Right lobe of liver (tissue), 6 donors: Measurements from ENCODE around the gene SCEL. TPM values are rescaled to one million over a fixed set of nuclear protein-coding genes. Genes with fewer than 3 reads are reported as not detected.

Source experiments
- ATAC-seq, 4 donors: fragments of 200-7000 bp; cut with Tn5 transposase; one replicate each; pipeline ENCODE4 v1.9.1; 2020; ENCODE audit warnings: mild to moderate bottlenecking in 4 of 4, moderate library complexity in 4 of 4
- DNase-seq, 3 donors: peaks; one replicate each; pipeline ENCODE4 v3.0.0-alpha.2; 2020
- H3K27ac ChIP-seq, 3 donors: fragments of 200-600 bp; one replicate each; pipeline ENCODE4 v1.8.0; 2022
- H3K27me3 ChIP-seq, 2 donors: fragments of 200-600 bp; one replicate each; pipeline ENCODE4 v1.8.0; 2022
- H3K36me3 ChIP-seq, 4 donors: fragments of 200-600 bp; sonication (generic) in 1 of 4; one replicate each; pipeline versions ENCODE4 v1.5.1 to v1.8.0; 2017 to 2022; ENCODE audit warnings: control low read depth in 1 of 4
- H3K4me1 ChIP-seq, 4 donors: fragments of 200-600 bp; sonication (generic) in 1 of 4; one replicate each; pipeline versions ENCODE4 v1.5.1 to v1.8.0; 2017 to 2022; ENCODE audit warnings: control low read depth in 1 of 4
- H3K4me3 ChIP-seq, 3 donors: fragments of 200-600 bp; one replicate each; pipeline ENCODE4 v1.8.0; 2022
- H3K9me3 ChIP-seq, 4 donors: fragments of 200-600 bp; sonication (generic) in 1 of 4; one replicate each; pipeline versions ENCODE4 v1.5.1 to v1.8.0; 2017 to 2022; ENCODE audit warnings: control low read depth in 1 of 4
- CTCF ChIP-seq, 4 donors: fragments of 200-600 bp in 3 of 4; fragments of 450-650 bp in 1 of 4; IDR thresholded peaks; one replicate each; pipeline versions ENCODE4 v1.5.1 to v1.8.0; 2016 to 2022; ENCODE audit warnings: antibody characterized with exemption in 4 of 4, mild to moderate bottlenecking in 2 of 4
- POLR2A ChIP-seq: fragments of 450-650 bp; IDR thresholded peaks from one replicate; pipeline ENCODE4 v1.6.1; 2017; ENCODE audit warnings: antibody characterized with exemption, mild to moderate bottlenecking
- WGBS: methylation state at CpG from one replicate; pipeline ENCODE4 v1.1.6; 2018; ENCODE audit warnings: low coverage, low lambda C conversion rate; ENCODE audit not compliant: insufficient coverage; ENCODE audit errors: missing lambda C conversion rate; 5-methylcytosine and 5-hydroxymethylcytosine counted together
- intact Hi-C, 2 donors: fragments of 100-400 bp; cut with DNase I; formaldehyde crosslinking; loops; one replicate each; pipeline versions ENCODE4 v1.11.2 to v1.14.1; 2022
- total RNA-seq, 6 experiments: library from RNA; depleted of rRNA in 2 of 6; stranded (reverse); fragments of >200 nt in 2 of 6; fragmentation: NEBNext Ultra II Directional in 3 of 6; extraction: Animal tissue kit (Norgen Biotek cat#: 25700) in 3 of 6; gene quantifications; one replicate each; pipeline versions ENCODE4 v1.1.0 to v1.2.4, GENCODE V29; 2016 to 2023
- donor health status: DM: no; HTN: yes; CAD: no.
- donor health status: DM: no; HTN: no; CAD: no.
- donor health status: DM: no; HTN: no; CAD: no.
- donor health status: DM: no; HTN: yes; CAD: no.
- donor health status: DM: no; HTN: yes; CAD: no.

SCEL gene
- total RNA-seq, 6 experiments from 2014 or later = not detected

- DNase-seq (no peak), ATAC-seq (no peak)
- intact Hi-C loops = no loop called here
- no peaks in the 10 kb centered on the region for H3K4me1 ChIP-seq
- H3K9me3 ChIP-seq = no peaks in the 10 kb centered on the region
- WGBS = 85% methylated on average over 3 of the region's 3 CpGs
- no peaks in the 10 kb centered on the region for H3K27me3 ChIP-seq
- no peak overlapping the region for H3K27ac ChIP-seq
- no peak overlapping the region for H3K4me3 ChIP-seq
- no peaks in the 10 kb centered on the region for H3K36me3 ChIP-seq
- TF ChIP-seq CTCF (IDR thresholded peaks at IDR 0.05) (no peak), POLR2A (no peak)
These were observed 38.2 kb upstream of the SCEL start for GRCh38 chr13:77497350-77497749.

GRCh38 chr13:77497835-77498234, 37.7 kb upstream of the SCEL start:
- no peaks in the 10 kb centered on the region for H3K9me3 ChIP-seq
- ATAC-seq (no peak), DNase-seq (no peak)
- no peaks in the 10 kb centered on the region for H3K27me3 ChIP-seq
- no peak overlapping the region for H3K27ac ChIP-seq
- no peak overlapping the region for H3K4me3 ChIP-seq
- no peaks in the 10 kb centered on the region for H3K4me1 ChIP-seq
- intact Hi-C loops = no loop called here
- no peak for TF ChIP-seq POLR2A
- H3K36me3 ChIP-seq = no peaks in the 10 kb centered on the region

GRCh38 chr13:77502104-77502720, 33.3 kb upstream of the SCEL start:
- H3K27me3 ChIP-seq = no peaks in the 10 kb centered on the region
- no peak overlapping the region for H3K27ac ChIP-seq
- no peaks in the 10 kb centered on the region for H3K4me1 ChIP-seq
- WGBS = 52% methylated on average over 4 of the region's 4 CpGs
- H3K36me3 ChIP-seq = no peaks in the 10 kb centered on the region
- DNase-seq = no peak
- TF ChIP-seq CTCF (IDR thresholded peaks at IDR 0.05) = no peak
- no peak for TF ChIP-seq POLR2A
- no peaks in the 10 kb centered on the region for H3K9me3 ChIP-seq
- intact Hi-C loops = no loop called here
- no peak overlapping the region for H3K4me3 ChIP-seq
- ATAC-seq = no peak

GRCh38 chr13:77503398-77503797, 32.1 kb upstream of the SCEL start:
- no peak for ATAC-seq
- intact Hi-C loops = no loop called here
- 70% methylated on average over 5 of the region's 5 CpGs for whole genome bisulfite sequencing

GRCh38 chr13:77506874-77507273, 28.6 kb upstream of the SCEL start:
- DNase-seq = no peak
- intact Hi-C loops = no loop called here

More at GRCh38 chr13:77503398-77503797, 32.1 kb upstream of the SCEL start:
- Histone ChIP-seq H3K27ac (no peak overlapping the region), H3K9me3 (no peaks in the 10 kb centered on the region), H3K27me3 (no peaks in the 10 kb centered on the region), H3K4me3 (no peak overlapping the region), H3K36me3 (no peaks in the 10 kb centered on the region), H3K4me1 (no peaks in the 10 kb centered on the region)
- no peak for DNase-seq
- no peak for TF ChIP-seq POLR2A
- TF ChIP-seq CTCF (IDR thresholded peaks at IDR 0.05) = no peak

More at GRCh38 chr13:77506874-77507273, 28.6 kb upstream of the SCEL start:
- peak in 1 of 4 donors; percentile 39 for ATAC-seq
- Histone ChIP-seq H3K9me3 (no peaks in the 10 kb centered on the region), H3K27ac (no peak overlapping the region), H3K27me3 (no peaks in the 10 kb centered on the region), H3K4me3 (no peak overlapping the region), H3K36me3 (no peaks in the 10 kb centered on the region), H3K4me1 (no peaks in the 10 kb centered on the region)
- no peak for TF ChIP-seq POLR2A
- peak; percentile 19 to 49 (median 38) for TF ChIP-seq CTCF (IDR thresholded peaks at IDR 0.05)
- 88% methylated on average over 3 of the region's 3 CpGs for WGBS
